ENCODE measurements around the gene CTAGE9. TPM values are rescaled to one million over a fixed set of nuclear protein-coding genes. Genes with fewer than 3 reads are reported as not detected.
"Not testable (repeated sequence)": the region's sequence is repeated elsewhere in the genome, so short reads cannot be mapped to it uniquely, and the experiment has no call there.

CTAGE9 gene, protein sequence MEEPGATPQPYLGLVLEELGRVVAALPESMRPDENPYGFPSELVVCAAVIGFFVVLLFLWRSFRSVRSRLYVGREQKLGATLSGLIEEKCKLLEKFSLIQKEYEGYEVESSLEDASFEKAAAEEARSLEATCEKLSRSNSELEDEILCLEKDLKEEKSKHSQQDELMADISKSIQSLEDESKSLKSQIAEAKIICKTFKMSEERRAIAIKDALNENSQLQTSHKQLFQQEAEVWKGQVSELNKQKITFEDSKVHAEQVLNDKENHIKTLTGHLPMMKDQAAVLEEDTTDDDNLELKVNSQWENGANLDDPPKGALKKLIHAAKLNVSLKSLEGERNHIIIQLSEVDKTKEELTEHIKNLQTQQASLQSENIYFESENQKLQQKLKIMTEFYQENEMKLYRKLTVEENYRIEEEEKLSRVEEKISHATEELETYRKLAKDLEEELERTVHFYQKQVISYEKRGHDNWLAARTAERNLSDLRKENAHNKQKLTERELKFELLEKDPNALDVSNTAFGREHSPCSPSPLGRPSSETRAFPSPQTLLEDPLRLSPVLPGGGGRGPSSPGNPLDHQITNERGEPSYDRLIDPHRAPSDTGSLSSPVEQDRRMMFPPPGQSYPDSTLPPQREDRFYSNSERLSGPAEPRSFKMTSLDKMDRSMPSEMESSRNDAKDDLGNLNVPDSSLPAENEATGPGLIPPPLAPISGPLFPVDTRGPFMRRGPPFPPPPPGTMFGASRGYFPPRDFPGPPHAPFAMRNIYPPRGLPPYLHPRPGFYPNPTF
- not detected in 2 replicates for total RNA-seq (2014; rRNA removed; shearing (Covaris generic))
- polyA plus RNA-seq (2015; cell fraction: cytosol; rRNA removed) = not detected in 2 replicates
- polyA plus RNA-seq (2015; cell fraction: nucleus; rRNA removed) = not detected in 2 replicates

DNA sequence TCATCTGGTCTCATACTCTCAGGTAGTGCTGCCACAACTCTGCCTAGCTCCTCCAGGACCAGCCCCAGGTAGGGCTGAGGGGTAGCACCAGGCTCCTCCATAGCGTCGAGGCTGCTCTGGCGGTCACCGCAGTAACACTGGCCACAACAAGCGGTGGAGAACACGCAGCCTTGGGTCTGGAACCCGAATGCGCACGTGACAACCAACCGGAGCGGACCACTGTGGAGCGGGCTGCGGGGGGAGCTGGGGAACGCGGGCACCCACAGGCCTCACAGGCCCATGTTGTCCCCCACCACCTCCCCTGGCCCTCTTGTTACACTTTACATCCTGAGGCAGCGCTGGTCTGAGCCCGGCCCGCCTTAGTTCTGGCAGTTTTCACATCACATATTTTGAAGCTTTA lies at the start of gene CTAGE9:
Gene CTAGE9, minus strand, starts transcription at position 101 of the 400 bp plus-strand sequence. Its CDS starts 0 bp downstream, at position 101.
- DNase-seq (ENCODE audit: low read depth) = not testable (repeated sequence)

DNA sequence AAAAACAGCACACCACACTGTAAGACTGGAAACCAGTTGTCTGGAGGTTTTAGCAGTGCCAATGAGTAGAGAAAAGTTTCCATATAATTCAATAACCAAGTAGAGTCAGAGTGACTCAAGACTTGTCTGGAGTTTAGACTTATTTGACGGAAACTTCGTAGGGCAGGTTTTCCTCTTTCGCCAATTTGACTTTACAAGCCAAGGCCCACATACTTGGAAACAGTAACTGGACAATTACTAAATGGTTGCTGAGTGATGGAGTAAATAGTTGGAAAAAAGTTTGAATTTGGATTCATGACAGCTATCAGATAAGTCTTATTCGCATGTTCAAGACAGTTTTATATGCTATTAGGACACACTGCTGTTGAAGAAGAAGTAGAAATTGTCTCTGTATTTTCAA lies 48.1 kb upstream of the CTAGE9 start:
- DNase-seq (ENCODE audit: low read depth) = no peak

DNA sequence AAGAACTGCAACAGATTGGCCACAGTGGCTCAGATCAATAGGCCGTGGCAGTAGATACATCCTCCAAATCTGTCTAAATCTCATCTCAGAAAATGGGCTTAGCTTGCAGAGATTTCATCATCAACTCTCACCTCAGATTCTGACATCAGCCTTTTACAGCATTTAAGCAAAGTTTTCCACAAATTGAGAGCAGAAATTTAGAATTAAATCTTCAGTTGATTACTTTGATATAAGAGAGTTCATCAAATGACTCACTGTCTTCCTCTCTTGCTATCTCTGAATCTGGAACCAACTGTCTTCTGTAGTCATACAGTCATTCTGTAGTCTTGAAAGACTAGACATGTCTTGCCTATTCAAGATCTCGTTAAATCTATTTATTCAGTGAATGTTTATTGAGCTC lies 45.2 kb upstream of the CTAGE9 start:
- no peak for DNase-seq (ENCODE audit: low read depth)

DNA sequence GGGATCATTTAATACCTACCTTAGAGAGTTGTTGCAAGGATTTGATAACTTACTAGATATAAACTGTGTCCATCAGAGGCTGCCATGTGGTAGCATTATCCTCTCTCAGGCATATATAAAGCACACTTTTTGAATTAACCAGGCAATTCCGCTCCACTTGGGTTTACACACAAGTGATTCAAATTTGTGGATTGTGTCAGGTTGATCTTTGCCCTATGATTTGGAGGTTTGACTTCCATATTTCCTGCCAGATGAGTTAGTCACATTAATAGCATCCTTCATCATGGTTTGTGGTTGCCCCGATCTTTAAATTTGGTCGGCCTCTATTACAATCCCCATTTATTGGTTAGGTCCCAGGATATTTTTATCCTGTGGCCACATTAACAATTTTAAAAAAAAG lies 44.8 kb upstream of the CTAGE9 start:
- DNase-seq (ENCODE audit: low read depth) = peak; percentile 86

DNA sequence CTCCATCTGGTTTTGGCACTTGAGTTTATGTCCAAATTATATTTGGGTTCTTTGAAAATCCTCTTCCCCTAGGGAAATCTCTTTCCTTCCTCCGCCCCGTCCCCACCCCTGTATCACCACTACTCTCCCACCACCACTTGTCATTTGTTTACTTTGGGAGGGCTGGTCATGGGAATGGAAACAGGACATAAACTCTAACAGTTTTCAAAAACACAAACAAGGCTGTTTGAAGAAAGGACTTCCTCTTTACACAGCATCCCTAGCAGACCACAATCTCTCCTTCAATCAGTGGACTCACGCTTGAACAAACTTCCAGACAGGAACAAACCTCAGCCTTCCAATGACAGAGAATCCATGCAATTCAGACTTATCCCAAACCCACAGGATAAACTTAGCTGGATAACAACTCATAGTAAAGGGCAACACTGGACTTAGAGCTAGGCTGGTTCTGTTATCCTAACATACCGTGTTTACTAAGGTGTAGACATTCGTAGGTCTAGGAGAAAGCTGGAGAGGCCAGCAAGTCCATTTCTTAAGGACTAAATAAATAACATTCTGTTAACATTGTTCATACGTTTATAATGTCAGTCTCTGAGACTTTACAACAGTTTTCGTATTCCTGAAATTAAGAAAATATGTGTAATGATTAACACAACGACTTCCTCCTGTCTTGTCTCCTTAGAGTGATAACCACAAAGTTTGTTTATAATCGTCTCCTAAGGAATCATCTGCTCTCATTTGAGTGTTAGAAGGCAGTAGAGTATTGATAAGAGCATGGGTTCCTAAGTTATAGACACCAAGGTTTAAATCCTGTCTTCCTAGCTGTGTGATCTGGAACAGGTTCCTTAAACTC lies 44.1 kb upstream of the CTAGE9 start:
- DNase-seq (ENCODE audit: low read depth) = no peak

DNA sequence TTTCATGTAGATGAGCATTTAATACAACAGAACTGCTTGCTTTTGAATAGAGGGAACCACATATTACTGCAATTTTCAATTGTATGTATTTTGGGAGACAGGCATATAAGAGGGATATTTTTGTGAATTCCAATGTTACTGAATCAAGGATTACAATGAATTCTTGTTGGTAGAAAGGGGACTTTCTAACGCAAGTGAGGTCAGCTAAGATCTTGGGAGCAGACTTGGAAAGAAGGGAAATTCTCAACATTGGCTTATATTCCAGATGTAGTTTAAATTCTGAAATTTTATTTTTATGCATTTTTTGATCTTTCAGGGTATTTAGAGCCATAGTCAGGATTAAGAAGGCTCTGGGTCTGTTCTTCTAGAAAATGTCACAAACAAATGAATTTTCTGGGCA lies 43.3 kb upstream of the CTAGE9 start:
- no peak for DNase-seq (ENCODE audit: low read depth)

DNA sequence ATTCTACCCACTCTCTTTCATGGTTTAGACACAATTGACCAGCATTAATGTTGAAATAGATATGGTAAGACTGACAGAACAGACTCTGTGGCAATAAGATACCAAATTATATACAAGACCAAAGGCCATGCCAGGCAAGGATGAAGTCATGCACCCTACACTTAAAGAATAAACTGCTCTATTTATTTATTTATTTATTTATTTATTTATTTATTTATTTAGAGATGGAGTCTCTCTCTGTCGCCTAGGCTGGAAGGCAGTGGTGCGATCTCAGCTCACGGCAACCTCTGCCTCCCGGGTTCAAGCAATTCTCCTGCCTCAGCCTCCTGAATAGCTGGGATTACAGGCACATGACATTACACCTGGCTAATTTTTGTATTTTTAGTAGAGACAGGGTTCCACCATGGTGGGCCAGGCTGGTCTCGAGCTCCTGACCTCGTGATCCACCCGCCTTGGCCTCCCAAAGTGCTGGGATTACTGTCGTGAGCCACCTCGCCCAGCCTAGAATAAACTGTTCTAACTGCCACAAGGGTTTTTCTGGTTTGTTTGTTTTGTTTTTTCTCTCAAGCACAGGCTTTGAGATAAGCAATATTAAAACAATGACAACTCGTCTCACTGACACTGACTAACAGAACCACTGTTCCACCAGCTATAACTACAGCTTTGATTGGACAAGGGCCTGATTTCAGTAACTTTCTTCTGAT lies 40.3 kb upstream of the CTAGE9 start:
- not testable (repeated sequence) for DNase-seq (ENCODE audit: low read depth)

DNA sequence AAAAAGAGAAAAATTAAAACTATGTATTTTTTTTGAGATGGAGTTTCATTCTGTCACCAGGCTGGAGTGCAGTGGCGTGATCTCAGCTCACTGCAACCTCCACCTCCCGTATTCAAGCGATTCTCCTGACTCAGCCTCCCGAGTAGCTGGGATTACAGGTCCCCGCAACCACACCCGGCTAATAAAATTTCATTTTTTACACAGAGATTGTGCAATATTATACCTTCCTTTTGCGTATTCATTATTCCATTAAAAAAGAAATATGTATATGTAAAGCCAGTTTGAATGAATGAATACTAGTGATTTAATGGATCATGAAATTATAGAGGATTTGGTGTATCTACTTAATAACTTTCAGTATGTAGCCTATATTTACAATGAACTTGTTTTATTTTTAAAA lies 38.2 kb upstream of the CTAGE9 start:
- DNase-seq (ENCODE audit: low read depth) = no peak

DNA sequence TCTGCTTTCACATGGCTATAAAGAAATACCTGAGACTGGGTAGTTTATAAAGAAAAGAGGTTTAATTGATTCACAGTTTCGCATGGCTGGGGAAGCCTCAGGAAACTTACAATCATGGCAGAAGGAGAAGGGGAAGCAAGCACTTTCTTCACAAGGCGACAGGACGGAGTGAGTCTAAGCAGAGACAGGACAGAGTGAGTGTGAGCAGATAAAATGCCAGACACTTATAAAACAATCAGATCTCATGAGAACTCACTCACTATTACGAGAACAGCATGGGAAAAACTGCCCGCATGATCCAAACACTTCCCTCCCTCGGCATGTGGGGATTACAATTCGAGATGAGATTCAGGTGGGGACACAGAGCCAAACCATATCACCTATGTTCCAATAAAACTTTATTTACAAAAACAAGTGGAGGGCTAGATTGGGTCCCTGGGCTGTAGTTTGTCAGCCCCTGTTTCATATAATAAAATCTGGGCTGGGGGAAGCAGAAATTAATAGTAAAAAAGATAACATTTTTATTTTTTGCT lies 37.1 kb upstream of the CTAGE9 start:
- no peak for DNase-seq (ENCODE audit: low read depth)

DNA sequence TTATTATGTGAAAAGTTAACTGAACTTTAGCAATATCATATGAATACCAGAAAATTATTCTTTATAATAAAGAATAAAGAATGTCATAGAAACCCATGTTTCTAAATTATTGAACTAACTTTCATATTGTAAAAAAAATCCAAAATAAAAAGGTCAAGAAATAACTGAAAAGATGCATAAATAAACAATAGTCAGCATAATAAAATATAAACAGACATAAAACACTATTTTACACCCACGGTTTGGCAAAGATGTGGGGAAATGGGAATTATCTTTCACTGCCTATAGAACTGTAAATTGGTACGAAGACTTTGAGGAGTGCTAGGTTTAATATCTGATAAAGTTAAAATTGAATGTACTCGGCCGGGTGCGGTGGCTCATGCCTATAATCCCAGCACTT lies 34.7 kb upstream of the CTAGE9 start:
- no peak for DNase-seq (ENCODE audit: low read depth)

DNA sequence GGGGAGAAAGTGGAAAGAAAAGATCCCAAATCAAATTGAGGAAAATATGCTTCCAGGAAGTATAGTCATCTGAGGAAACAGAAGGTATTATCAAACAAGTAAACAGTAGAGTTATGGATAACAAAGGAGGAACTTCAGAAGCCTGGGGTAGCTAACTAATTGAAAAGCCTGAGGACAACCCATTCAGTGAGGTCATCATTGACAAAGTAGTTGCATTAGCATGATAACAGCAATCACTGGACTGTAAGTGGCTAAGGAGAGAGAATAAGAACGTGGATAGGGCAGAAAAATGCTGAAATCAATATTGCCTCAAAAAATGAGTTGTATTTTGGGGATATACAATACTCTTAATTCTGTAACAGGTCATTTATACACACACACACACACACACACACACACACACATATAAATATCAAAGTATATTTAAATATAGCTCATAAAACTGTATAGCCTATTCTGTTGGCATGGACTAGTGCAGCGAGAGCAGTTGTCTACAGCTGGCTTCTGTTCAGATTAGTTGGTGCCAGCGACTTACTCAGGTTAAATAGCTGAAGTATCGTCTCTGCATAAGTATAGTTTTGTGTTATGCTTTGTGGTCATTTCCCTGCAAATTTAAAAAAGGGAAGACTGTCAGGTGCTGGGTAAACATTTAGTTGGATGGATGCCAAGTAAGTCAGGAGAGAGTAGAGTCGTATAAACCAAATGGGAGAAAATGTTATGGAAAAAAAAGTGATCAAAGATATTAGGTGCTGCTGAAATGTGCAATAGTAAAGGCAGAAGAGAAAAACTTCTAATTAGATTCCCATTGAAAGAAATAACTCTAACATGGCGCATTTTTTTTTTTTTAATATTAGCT lies 33.8 kb upstream of the CTAGE9 start:
- DNase-seq (ENCODE audit: low read depth) = no peak

DNA sequence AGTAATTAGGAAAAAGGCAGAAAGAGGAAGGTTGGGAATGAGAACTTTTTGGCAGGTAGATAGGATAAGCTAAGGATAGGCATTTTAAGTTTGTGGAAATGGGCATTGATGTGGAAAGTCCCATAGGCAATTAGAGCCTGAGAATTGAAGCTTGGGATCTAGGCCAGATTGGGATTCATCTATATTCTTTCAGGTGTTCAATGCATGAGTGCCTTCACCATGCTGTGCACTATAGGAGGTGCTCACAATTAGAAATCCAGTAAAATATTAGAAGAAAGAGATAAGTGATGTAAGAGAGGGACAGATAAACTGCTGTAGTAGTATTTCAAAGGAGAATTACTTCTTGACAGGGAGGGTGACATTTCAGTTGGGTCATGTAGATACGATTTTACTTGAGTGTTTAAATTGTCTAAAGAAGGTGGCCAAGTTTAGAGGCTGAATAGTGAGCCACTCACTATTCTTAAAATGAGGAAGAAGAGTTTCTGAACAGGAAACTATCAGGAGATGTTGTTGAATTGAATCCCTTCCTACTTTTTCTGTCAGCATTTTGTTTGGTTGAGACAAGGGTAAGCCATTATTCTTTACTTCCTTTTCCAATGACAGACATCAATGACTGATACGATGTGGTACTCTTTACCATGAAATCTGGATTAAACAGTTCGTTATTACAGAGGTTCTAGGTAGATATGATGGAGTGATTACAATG lies 31.0 kb upstream of the CTAGE9 start:
- no peak for DNase-seq (ENCODE audit: low read depth)

DNA sequence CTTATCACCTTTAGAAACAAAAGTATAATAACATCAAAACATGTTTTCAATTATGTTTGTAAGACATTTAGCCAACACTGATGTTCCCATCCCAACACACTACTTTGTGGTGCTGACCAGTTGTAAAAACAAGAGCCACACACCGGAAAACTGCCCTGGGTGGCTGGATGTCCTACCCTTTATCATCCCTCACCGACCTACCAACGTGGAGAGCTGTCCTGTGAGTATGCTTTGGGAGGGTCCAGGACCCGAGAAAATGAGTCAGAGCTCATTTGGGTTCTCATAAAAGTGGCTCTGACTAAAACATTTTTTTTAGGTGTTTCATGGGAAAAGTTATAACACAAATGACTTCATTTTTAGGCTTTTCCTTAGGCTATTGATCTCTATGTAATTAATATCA lies 29.3 kb upstream of the CTAGE9 start:
- peak; percentile 61 for DNase-seq (ENCODE audit: low read depth)

DNA sequence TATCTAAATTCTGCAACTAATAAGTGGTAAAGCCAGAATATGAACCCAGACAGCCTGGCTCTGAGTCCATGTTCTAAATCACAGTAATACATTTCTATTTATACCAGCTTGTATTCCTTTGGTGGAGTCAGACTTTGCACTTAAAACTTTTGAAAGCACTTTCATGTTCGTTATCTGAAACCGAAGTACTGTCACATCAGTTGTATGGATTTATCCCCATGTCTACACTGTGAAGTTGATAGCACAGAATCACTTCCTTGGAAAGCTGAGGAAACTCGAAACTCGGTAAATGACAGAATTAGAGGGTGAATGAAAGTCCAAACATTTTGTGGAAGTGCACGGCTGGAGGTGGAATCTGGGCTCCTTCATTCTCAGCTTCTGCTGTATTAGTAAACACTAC lies 28.3 kb upstream of the CTAGE9 start:
- no peak for DNase-seq (ENCODE audit: low read depth)

DNA sequence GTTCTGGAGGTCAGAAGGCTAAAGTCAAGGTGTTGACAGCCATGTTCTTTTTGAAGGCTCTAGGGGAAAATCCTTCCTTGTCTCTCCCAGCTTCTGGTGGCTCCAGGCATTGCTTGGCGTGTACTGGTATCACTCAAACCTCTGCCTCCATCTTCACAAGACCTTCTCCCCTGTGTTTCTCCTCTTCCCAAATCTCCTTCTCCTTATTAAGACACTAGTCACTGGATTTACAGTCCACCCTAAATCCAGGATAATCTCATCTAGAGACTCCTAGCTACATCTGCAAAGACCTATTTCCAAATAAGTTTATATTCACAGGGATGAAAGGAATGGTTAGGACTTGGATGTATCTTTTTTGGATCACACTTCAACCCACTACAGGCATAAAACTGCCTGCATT lies 26.0 kb upstream of the CTAGE9 start:
- no peak for DNase-seq (ENCODE audit: low read depth)

DNA sequence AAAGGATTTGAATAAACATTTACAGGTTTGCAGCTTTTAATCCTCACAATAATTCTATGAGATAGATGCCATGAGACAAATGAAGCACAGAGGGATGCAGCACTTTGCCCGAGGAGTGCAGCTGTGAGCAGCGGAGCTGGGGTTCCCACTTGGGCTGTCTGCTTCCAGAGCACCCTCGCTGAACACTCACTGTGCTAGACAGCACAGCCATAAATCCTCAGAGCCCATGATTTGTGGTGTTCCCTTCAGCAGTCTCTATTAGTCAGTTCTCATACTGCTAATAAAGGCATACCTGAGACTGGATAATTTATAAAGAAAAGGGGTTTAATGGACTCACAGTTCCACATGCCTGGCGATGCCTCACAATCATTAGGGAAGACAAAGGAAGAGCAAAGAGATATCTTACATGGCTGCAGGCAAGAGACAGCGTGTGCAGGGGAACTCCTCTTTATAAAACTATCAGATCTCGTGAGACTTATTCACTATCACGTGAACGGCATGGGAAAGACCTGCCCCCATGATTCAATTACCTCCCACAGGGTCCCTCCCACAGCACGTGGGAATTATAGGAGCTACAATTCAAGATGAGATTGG lies 25.3 kb upstream of the CTAGE9 start:
- DNase-seq (ENCODE audit: low read depth) = no peak

DNA sequence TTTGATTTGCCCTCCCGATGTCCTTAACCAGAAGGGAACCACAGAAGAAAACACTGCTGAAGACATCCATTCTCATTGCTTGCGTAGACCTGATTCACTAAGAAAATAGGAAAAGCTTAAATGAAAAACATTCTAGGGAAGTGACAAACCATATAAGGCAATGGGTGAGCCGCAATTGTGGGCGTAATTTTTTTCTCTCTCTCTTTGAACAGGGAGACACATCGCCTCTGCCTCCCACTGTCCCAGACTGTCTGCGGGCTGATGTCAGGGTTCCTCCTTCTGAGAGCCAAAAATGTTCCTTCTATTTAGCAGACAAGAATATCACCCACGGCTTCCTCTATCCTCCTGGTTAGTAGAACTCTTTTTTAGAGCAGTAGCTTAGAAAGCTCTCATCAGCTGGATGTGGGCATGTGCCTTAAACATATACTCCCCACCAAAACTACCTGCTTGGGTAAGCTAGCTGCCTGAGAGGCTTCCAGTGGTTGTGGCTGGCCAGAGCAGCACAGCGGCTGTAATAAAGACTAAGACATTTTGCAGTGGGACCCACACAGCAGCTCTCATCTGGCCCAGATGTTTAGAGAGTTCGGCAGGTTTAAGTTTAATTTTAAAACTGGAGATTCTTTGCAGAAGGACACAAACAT lies 22.7 kb upstream of the CTAGE9 start:
- DNase-seq (ENCODE audit: low read depth) = peak; percentile 77

DNA sequence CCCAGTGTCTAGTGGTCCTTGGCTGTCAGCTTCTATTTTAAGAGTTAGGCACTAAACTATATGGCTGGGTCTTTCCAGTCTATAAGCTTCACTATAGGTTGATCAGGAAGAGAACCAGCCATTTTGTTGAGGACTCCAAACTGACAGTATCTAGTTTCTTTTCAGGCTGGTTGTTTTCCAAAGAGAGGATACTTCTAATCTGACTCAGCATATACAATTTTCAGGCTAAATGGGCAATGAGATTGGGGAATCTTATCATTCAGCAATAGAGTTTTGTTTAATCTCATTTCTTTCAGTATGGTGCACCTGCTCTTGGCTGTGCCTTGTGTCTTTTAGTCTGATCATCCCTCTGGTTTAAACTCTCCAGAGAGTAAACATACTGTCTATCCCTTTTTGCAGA lies 20.4 kb upstream of the CTAGE9 start:
- DNase-seq (ENCODE audit: low read depth) = no peak

All from HT1080 (cell line).